Activated CD4-positive, alpha-beta T cell treated with anti-CD3 and anti-CD28 coated beads, Interleukin-2, amount 50 U/mL, for 48 hours (primary cell): Measurements from ENCODE around the gene CCDC201.

Experiments used
- DNase-seq, 2 experiments: peaks; one replicate each; pipeline ENCODE4 v3.0.0-alpha.2; 2020

Gene CCDC201

GRCh38 chr7:45873035-45873354, at the start of gene CCDC201:
Gene CCDC201, minus strand, starts transcription at chr7:45873082. Its CDS starts 75 bp downstream, at chr7:45873007.
- DNase-seq = no peak

GRCh38 chr7:45921699-45922519, 49.0 kb upstream of the CCDC201 start:
- DNase-seq = peak in 1 of 2 experiments; percentile 28

GRCh38 chr7:45921381-45921698, 48.5 kb upstream of the CCDC201 start:
- DNase-seq = no peak

GRCh38 chr7:45920502-45921380, 47.9 kb upstream of the CCDC201 start, which contains the start of gene IGFBP3:
Gene IGFBP3, minus strand, starts transcription at chr7:45921272. Its CDS starts 132 bp downstream, at chr7:45921140.
- no peak for DNase-seq

GRCh38 chr7:45919993-45920459, 47.1 kb upstream of the CCDC201 start:
- DNase-seq = no peak

- no peak for DNase-seq
Measured at GRCh38 chr7:45919231-45919784, 46.4 kb upstream of the CCDC201 start.

- no peak for DNase-seq
Measured at GRCh38 chr7:45918556-45918955, 45.7 kb upstream of the CCDC201 start.

GRCh38 chr7:45917658-45918057, 44.8 kb upstream of the CCDC201 start:
- peak; percentile 82 to 84 for DNase-seq

GRCh38 chr7:45917064-45917463, 44.2 kb upstream of the CCDC201 start:
- DNase-seq = no peak

GRCh38 chr7:45915606-45916005, 42.7 kb upstream of the CCDC201 start:
- DNase-seq = no peak

GRCh38 chr7:45914911-45915310, 42.0 kb upstream of the CCDC201 start:
- DNase-seq = no peak

- DNase-seq = no peak
Measured at GRCh38 chr7:45912972-45913371, 40.1 kb upstream of the CCDC201 start.

GRCh38 chr7:45911311-45911710, 38.4 kb upstream of the CCDC201 start:
- no peak for DNase-seq

- DNase-seq = no peak
Measured at GRCh38 chr7:45910855-45911254, 38.0 kb upstream of the CCDC201 start.

GRCh38 chr7:45909561-45909960, 36.7 kb upstream of the CCDC201 start:
- no peak for DNase-seq

- no peak for DNase-seq
Measured at GRCh38 chr7:45902820-45903219, 29.9 kb upstream of the CCDC201 start.

- no peak for DNase-seq
Measured at GRCh38 chr7:45901566-45901965, 28.7 kb upstream of the CCDC201 start.

- no peak for DNase-seq
Measured at GRCh38 chr7:45898222-45898621, 25.3 kb upstream of the CCDC201 start.

- DNase-seq = no peak
Measured at GRCh38 chr7:45897042-45897690, 24.3 kb upstream of the CCDC201 start.

- no peak for DNase-seq
Measured at GRCh38 chr7:45894665-45895062, 21.8 kb upstream of the CCDC201 start.

GRCh38 chr7:45893996-45894664, 21.2 kb upstream of the CCDC201 start:
- DNase-seq = no peak

GRCh38 chr7:45893374-45893995, 20.6 kb upstream of the CCDC201 start:
- DNase-seq = no peak
